GM23338 (cell line): ENCODE data around the gene NUB1. TPM values are rescaled to one million over a fixed set of nuclear protein-coding genes. Genes with fewer than 3 reads are reported as not detected.

ENCODE experiments used
- ATAC-seq: fragments of 200-7000 bp; cut with Tn5 transposase; 3 replicates; pipeline ENCODE4 v1.9.1; 2020
- DNase-seq: peaks from one replicate; pipeline ENCODE4 v3.0.0-alpha.2; 2015; ENCODE audit warnings: low spot score
- H2AFZ ChIP-seq: fragments of 200-600 bp; sonication (generic); 2 replicates; pipeline ENCODE4 v1.8.0; 2016; ENCODE audit warnings: antibody characterized with exemption, mild to moderate bottlenecking, moderate library complexity
- H3F3A ChIP-seq: fragments of 200-600 bp; sonication (generic); replicated peaks from 2 replicates; pipeline ENCODE4 v1.8.0; 2017; ENCODE audit warnings: antibody characterized with exemption, mixed run types, low read depth
- H3K27ac ChIP-seq: fragments of 200-600 bp; sonication (generic); 2 replicates; pipeline ENCODE4 v1.6.1; 2016; ENCODE audit warnings: low read depth
- H3K27me3 ChIP-seq: fragments of 200-600 bp; sonication (generic); 2 replicates; pipeline ENCODE4 v1.8.0; 2016; ENCODE audit warnings: mild to moderate bottlenecking, mixed run types, moderate library complexity; ENCODE audit not compliant: insufficient read depth
- H3K36me3 ChIP-seq: fragments of 200-600 bp; sonication (generic); 2 replicates; pipeline ENCODE4 v1.8.0; 2016; ENCODE audit warnings: mild to moderate bottlenecking; ENCODE audit not compliant: insufficient read depth
- H3K4me1 ChIP-seq: fragments of 200-600 bp; sonication (generic); 2 replicates; pipeline ENCODE4 v1.8.0; 2016; ENCODE audit warnings: mild to moderate bottlenecking, moderate library complexity; ENCODE audit not compliant: insufficient read depth
- H3K4me2 ChIP-seq: fragments of 200-600 bp; sonication (generic); 2 replicates; pipeline ENCODE4 v1.7.1; 2017; ENCODE audit warnings: mixed run types
- H3K4me3 ChIP-seq: fragments of 200-600 bp; sonication (generic); 2 replicates; pipeline ENCODE4 v1.6.1; 2016; ENCODE audit warnings: mixed run types
- H3K79me2 ChIP-seq: fragments of 200-600 bp; sonication (generic); replicated peaks from 2 replicates; pipeline ENCODE4 v1.8.0; 2017; ENCODE audit warnings: mild to moderate bottlenecking; ENCODE audit not compliant: insufficient read depth
- H3K9me2 ChIP-seq: fragments of 200-600 bp; sonication (generic); 2 replicates; pipeline ENCODE4 v1.8.0; 2017; ENCODE audit not compliant: insufficient read depth
- H4K20me1 ChIP-seq: fragments of 200-600 bp; sonication (generic); replicated peaks from 2 replicates; pipeline ENCODE4 v1.8.0; 2017; ENCODE audit warnings: mild to moderate bottlenecking; ENCODE audit not compliant: insufficient read depth
- H3K27ac Mint-ChIP-seq: 2 replicates; pipeline ENCODE4 v1.8.0; 2020; ENCODE audit warnings: inconsistent platforms, mild to moderate bottlenecking, moderate library complexity, mixed read lengths
- H3K27me3 Mint-ChIP-seq: 3 replicates; pipeline ENCODE4 v1.8.0; 2022; ENCODE audit warnings: low read depth, mild to moderate bottlenecking, moderate library complexity, mixed read lengths, inconsistent platforms; ENCODE audit not compliant: insufficient read depth, poor library complexity
- H3K36me3 Mint-ChIP-seq: 3 replicates; pipeline ENCODE4 v1.8.0; 2021; ENCODE audit warnings: low read depth, mild to moderate bottlenecking, inconsistent platforms, moderate library complexity, mixed read lengths
- H3K4me1 Mint-ChIP-seq: 3 replicates; pipeline ENCODE4 v1.8.0; 2020; ENCODE audit warnings: mild to moderate bottlenecking, inconsistent platforms, mixed read lengths
- H3K4me3 Mint-ChIP-seq: 3 replicates; pipeline ENCODE4 v1.8.0; 2021; ENCODE audit warnings: moderate library complexity, mild to moderate bottlenecking, inconsistent platforms, mixed read lengths
- H3K9me3 Mint-ChIP-seq: 3 replicates; pipeline ENCODE4 v1.8.0; 2020; ENCODE audit warnings: moderate library complexity, mild to moderate bottlenecking, inconsistent platforms, mixed read lengths
- CREB1 ChIP-seq: fragments of 250-450 bp; sonication (Bioruptor Pico); IDR thresholded peaks from 2 replicates; pipeline ENCODE4 v1.5.0; 2020; ENCODE audit warnings: low read depth, mild to moderate bottlenecking, moderate library complexity
- EZH2phosphoT487 ChIP-seq: fragments of 200-600 bp; sonication (generic); IDR thresholded peaks from one replicate; pipeline ENCODE4 v1.8.1; 2018; ENCODE audit warnings: antibody characterized with exemption; ENCODE audit not compliant: unreplicated experiment
- JUNB ChIP-seq: IDR thresholded peaks from one replicate; pipeline ENCODE4 v1.6.1; 2016; ENCODE audit warnings: antibody characterized with exemption; ENCODE audit not compliant: unreplicated experiment
- NANOG ChIP-seq: IDR thresholded peaks from 2 replicates; pipeline ENCODE4 v1.6.1; 2016; ENCODE audit warnings: antibody characterized with exemption, borderline replicate concordance
- REST ChIP-seq: IDR thresholded peaks from one replicate; pipeline ENCODE4 v1.6.1; 2018; ENCODE audit warnings: antibody characterized with exemption; ENCODE audit not compliant: unreplicated experiment
- STAT1 ChIP-seq: IDR thresholded peaks from one replicate; pipeline ENCODE4 v1.6.1; 2016; ENCODE audit warnings: antibody characterized with exemption; ENCODE audit not compliant: unreplicated experiment
- ZNF331 ChIP-seq: fragments of 250-450 bp; sonication (Bioruptor Pico); IDR thresholded peaks from 2 replicates; pipeline ENCODE4 v1.5.0; 2020; ENCODE audit warnings: low read depth, mild to moderate bottlenecking, moderate library complexity
- polyA plus RNA-seq: library from polyadenylated mRNA; unstranded; fragments of >200 nt; fragmentation: Nextera tagmentation; extraction: Ambion mirVana; gene quantifications from 2 replicates; pipeline ENCODE4 v1.2.1, GENCODE V29; 2016
- total RNA-seq: library from RNA; depleted of rRNA; stranded (reverse); fragments of >200 nt; shearing (Covaris generic); gene quantifications from 2 replicates; pipeline ENCODE4 v1.2.3, GENCODE V29; 2014

The NUB1 gene
- total and polyA plus RNA-seq, 2 experiments from 2014 or later = 31.8 to 42.3 TPM

GRCh38 chr7:151322906-151323305 is 18.7 kb upstream of the NUB1 start (continued):
- TF ChIP-seq REST = no peak

- Histone ChIP-seq H3K79me2 (no peaks in the 10 kb centered on the region), H2AFZ (no peak overlapping the region), H3K9me2 (no peaks in the 10 kb centered on the region), H3K27ac (no peak overlapping the region), H3K36me3 (no peaks in the 10 kb centered on the region), H3K27me3 (no peaks in the 10 kb centered on the region), H3K4me2 (no peak overlapping the region), H3F3A (no peaks in the 10 kb centered on the region), H3K4me1 (no peaks in the 10 kb centered on the region), H3K4me3 (no peak overlapping the region), H4K20me1 (no peaks in the 10 kb centered on the region)
- Mint-ChIP-seq H3K9me3 (peaks cover 17% of the 10 kb centered on the region; the same call in 2 of the 3 replicates), H3K4me1 (peaks cover 13% of the 10 kb centered on the region; the same call in 2 of the 3 replicates), H3K4me3 (no peak overlapping the region), H3K27ac (no peak overlapping the region), H3K36me3 (no peaks in the 10 kb centered on the region), H3K27me3 (peaks cover 5% of the 10 kb centered on the region)
- ATAC-seq (no peak), DNase-seq (no peak)
- TF ChIP-seq STAT1 (no peak), EZH2phosphoT487 (no peak)
Measured at GRCh38 chr7:151327022-151327421, 14.6 kb upstream of the NUB1 start.

GRCh38 chr7:151327659-151328058 is 14.0 kb upstream of the NUB1 start:
- H2AFZ ChIP-seq = no peak overlapping the region
- H3K27ac ChIP-seq = no peak overlapping the region
- DNase-seq (no peak), ATAC-seq (no peak)
- peaks cover 4% of the 10 kb centered on the region for H3K4me1 ChIP-seq
- no peaks in the 10 kb centered on the region for H3K36me3 ChIP-seq
- H3K27me3 Mint-ChIP-seq = peaks cover 3% of the 10 kb centered on the region
- no peaks in the 10 kb centered on the region for H3K79me2 ChIP-seq
- no peak overlapping the region for H3K4me2 ChIP-seq
- H3K9me2 ChIP-seq = no peaks in the 10 kb centered on the region
- peaks cover 18% of the 10 kb centered on the region for H3K4me1 Mint-ChIP-seq
- no peaks in the 10 kb centered on the region for H3K27me3 ChIP-seq
- TF ChIP-seq ZNF331 (no peak), JUNB (no peak), CREB1 (CRISPR knock-in tag) (no peak), EZH2phosphoT487 (no peak), REST (no peak), NANOG (no peak)
- H3K4me3 Mint-ChIP-seq = no peak overlapping the region
- H3F3A ChIP-seq = no peaks in the 10 kb centered on the region
- H3K4me3 ChIP-seq = no peak overlapping the region
- no peaks in the 10 kb centered on the region for H3K36me3 Mint-ChIP-seq
- H3K9me3 Mint-ChIP-seq = peaks cover 13% of the 10 kb centered on the region; the same call in 2 of the 3 replicates
- no peaks in the 10 kb centered on the region for H4K20me1 ChIP-seq
- H3K27ac Mint-ChIP-seq = no peak overlapping the region
